Activated CD8-positive, alpha-beta memory T cell treated with anti-CD3 and anti-CD28 coated beads, Interleukin-2, amount 50 U/mL, for 1 hour (primary cell): ENCODE results near the gene HOXB4.

Source experiments
- DNase-seq: peaks from one replicate; pipeline ENCODE4 v3.0.0-alpha.2; 2020; ENCODE audit errors: extremely low read depth

Gene HOXB4

GRCh38 chr17:48589831-48590606, 11.9 kb upstream of the HOXB4 start, which contains the start of gene HOXB3:
TSS of gene HOXB3 (minus strand) at chr17:48590241. CDS start at chr17:48552474, 37,767 bp downstream.
- no peak for DNase-seq

GRCh38 chr17:48589060-48589830, 11.1 kb upstream of the HOXB4 start:
- DNase-seq = no peak

DNA sequence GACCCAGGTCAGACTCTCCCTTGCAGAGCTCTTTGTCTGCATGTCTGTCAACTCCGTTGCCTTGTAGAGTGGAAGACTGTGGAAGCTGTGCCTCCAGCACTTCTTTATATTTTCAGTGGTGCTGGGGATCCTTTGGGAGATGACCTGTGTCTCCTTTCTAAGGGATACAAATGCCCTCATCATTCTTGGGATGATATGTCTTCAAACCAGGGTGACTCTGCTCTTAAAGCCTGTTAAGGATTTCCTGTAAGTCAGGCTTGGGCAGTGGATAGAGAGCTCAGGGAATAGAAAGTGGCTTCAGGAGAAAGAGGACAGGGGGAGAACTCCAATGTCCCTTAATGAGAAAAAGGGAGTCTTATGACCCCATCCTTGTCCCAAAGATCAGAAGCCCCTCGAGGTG, 10.4 kb upstream of the HOXB4 start:
- no peak for DNase-seq

- DNase-seq = no peak
These were observed 9.9 kb upstream of the HOXB4 start for GRCh38 chr17:48588074-48588415.

- no peak for DNase-seq
These were observed 9.3 kb upstream of the HOXB4 start for GRCh38 chr17:48587276-48588073.

DNA sequence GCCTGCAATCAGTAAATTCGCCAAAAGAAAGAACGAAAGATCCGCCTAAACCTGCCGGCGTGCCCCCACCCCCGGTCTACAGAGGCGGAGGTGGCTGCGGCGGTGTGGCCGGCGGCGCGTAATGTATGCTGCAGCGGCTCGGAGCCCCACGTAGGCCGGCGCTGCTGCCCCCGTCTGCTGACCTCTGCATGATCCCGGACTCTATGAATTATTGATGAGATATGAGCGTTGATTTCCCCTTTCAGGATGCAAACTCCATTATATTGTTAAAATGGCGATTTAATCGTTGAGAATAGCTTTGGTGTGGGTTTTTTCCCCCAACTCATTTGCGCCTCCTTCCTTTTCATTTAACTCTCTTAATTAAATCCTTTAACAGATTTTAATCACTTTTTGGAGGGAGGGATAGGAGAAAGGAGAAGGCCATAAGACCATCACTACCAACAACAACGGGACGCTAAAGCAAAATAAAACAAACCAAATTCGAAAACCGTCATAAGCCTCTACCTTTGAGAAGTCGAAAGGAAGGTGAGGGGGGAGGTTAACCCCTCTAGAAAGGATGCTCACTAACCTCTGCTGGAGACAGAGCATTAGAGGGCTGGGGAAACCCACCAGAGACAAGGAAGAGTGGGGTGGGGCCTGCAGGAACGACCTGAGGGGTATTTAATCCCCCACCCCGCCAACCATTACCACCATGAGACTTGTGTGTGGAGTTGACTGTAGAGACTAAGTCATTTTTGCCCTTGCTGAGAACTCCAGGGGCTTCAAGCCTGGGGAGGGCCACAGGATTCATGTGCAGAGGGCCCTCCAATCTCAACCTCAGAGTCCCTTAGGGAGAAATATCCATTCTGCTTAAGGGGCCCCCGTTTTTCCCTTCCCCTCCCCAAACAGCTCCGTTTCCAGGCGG, 8.5 kb upstream of the HOXB4 start:
- DNase-seq = no peak

DNA sequence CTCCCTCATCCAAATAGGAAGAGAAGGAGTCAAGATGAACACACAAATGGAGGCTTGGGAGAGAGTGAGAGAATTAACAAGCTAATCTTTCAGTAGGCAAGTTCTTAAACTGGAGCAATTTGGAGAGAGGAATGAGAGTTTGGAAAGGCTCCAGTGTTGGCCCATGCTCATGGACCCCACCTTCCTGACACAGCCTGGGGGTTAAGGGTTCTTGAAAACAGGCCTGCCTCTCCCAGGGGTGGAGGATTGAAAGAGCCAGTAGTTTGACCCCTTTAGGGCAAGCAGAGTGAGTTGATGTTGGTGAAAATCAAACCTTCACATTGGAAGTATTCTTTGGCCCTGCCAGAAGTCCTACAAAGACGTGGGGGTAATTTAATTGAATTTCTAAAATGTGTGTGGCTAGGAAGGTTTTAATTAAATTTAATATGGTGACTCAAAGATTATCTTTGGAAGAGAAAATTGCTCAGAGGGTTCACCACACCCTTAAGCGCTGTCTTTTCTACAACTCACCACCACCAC, 6.1 kb upstream of the HOXB4 start:
- DNase-seq = no peak

DNA sequence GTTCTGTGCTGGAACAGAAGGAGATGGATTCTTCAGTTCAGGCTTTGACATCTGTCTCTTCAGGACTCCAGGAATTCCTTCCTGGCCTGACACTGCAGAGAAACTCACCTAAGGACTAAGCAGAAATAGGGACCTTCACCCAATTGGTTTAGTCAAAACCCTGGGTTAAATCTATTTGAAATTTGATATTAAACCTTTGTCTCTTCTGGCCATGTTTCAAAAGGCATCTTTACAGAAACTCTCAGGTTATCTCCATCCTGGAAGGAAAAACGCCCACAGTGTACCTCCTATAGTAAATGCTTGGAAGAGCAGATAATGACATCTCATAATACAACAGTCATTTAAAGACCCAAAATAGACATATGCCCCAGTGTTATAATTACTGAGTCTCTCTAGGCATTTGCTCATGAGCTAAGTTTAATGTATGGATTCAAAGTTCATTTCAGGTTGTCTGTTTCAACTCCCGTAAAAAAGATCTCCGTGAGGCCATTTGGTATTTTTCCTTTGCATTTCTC, 5.6 kb upstream of the HOXB4 start:
- no peak for DNase-seq

- no peak for DNase-seq
These were observed 4.6 kb upstream of the HOXB4 start for GRCh38 chr17:48582750-48583069.

DNA sequence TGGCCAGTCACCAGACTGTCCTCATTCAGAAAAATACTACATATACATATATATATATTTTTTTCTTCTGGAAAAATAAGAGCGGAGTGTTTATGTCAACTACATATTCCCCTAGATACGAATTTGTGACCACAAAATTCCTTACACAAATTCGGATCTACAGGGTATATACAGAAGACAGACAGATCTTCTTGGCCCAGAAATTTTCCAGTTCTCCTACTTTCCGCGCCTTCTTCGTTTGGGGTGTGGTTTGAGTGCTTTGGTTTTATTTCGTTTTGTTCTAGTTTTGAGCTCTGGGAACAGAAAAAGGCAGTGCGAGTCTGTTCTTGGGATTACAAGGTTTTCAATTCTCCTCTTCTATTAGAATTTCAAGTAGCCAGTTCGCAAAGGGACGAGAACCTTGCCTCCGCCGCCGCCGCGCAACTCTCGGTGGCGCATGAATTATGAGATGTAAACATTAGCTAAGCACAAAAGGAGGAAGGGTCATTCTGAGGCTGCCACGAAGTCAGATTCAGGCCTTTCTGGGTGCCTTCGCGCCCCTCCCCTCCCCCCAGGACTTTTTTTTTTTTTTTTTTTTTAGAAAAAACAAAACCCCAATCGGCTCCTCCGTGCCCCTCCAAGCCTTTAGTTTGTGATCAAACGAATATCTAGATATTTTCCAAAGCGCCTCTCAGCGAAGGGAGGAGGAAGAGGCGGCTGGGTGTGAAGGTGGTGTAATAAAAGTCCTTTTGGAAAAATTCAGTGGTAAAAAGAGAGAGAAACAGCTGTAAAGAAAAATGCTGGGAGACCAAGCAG, 1.8 kb upstream of the HOXB4 start:
- no peak for DNase-seq

- DNase-seq = no peak
These were observed 1.3 kb upstream of the HOXB4 start for GRCh38 chr17:48579471-48579759.

GRCh38 chr17:48578616-48579470, 693 bp upstream of the HOXB4 start:
- no peak for DNase-seq

DNA sequence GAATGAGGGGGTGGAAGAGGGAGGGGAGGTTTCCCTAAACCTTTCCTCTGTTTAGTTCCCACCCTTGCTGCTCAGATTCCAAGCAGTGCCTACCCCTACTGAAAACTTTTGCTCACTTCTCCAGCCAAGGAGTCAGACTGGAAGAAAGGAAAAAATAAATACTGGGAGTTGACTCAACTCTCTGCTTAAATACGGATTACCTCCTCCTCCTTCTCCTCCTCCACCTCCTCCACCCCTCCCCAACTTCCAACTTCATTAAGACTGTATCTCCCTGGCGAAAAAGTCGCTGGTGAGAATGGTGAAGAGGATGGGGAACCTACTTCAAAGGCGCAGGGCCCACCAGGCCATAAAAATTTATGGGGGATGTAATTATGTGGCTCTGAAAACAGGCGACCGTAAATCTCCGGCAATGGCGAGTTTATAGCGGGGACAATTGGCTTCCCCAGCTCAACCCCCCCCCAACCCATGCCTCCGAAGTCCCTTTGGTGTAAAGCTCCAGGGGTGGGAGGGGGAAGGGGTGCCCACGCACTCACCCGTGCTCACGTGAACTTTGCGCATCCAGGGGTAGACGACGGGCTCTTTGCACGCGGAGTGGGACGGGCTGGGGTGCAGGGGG, 712 bp downstream of the HOXB4 start:
- no peak for DNase-seq

DNA sequence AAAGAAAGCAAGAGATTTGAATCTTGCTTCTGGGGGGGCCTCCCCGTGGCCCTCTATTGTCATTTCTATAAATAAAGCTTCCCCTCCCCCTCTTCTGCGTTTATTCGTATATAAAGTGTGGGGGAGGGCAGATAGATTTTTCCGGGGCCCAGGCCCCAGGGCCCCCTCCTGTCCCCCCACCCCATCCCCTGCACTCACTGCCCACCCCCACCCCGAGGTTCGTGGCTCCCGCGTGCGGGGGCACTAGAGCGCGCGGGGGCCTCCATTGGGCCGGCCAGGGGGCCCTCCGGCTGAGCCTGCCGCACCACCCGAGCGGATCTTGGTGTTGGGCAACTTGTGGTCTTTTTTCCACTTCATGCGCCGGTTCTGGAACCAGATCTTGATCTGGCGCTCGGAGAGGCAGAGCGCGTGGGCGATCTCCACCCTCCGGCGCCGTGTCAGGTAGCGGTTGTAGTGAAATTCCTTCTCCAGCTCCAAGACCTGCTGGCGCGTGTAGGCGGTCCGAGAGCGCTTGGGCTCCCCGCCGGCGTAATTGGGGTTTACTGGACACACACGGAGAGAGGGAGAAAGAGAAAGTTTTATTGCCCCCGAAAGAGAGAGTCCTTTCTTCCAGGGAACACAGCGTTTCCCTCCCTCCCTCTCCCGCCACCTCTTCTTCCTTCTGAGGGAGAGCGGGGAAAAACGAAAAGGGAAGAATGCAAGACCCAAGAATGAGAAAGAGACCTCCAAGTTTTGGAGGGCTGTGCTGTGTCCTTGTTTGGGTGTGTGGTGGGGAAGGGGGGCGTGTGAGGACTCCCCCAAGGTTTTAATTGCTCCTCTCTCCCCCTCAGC, 1.5 kb downstream of the HOXB4 start:
- DNase-seq = no peak

- no peak for DNase-seq
These were observed 2.3 kb downstream of the HOXB4 start for GRCh38 chr17:48575673-48576478.

DNA sequence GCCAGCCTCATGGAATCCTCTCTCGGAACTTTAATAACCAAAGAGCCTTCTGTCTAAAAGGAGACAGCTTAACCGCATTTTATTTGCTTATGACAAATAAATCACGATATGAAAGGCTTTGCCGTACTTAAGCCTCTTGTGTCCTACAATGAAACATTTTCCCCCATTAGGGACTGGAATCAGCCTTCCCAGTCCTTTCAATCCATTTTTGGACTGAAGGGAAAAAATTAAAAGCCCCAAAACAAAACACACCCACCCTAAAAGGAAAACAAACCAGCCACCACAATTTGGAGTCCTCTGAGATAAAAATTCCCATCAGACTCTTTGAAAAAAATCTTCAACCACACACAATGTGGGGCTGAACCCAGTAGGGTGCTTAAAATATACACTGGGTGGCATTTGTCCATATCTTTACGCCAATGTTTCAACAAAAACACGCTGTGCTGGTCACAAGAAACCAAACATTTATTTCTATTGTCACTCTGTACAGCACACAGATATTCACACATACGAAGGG, 3.0 kb downstream of the HOXB4 start:
- DNase-seq = no peak

DNA sequence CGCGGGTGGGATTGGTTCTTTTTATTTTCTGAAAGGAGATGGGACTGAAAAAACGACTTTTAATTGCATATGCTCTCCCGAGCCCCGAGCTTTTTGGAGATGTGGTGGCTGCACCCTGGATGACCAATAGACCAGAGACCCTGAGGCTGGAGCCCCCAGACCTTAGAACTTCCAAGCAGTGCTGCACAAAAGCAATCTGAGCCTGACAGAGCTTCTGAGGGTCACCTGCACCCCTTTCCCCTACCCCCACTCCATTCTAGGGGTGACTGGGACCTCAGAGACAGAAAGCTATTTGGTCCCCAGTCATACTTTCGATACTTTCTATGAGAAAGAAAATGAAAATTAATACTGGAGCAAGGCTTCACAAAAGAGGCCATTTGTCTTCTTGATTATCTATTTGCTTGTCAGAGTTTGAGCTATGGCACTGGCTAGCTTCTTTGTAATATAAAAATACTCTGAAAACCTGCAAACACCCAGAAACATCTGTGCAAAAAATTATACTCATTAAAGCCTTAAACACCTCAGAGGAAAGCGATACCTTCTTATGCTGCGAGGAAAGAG, 3.6 kb downstream of the HOXB4 start:
- DNase-seq = no peak
